Measurements from ENCODE around the gene PARD3. TPM values are rescaled to one million over a fixed set of nuclear protein-coding genes. Genes with fewer than 3 reads are reported as not detected.

The PARD3 gene
- total and polyA plus RNA-seq, 2 donors from 2014 or later = 21.1 to 47.5 TPM

- Histone ChIP-seq H3K9me3 (ENCODE audit: control insufficient read depth in 2 of 3, insufficient read depth in 1 of 3, low read length in 3 of 3) (no peaks in the 10 kb centered on the region), H3K36me3 (ENCODE audit: control insufficient read depth in 2 of 3, insufficient read depth in 3 of 3, low read length in 3 of 3) (no peaks in the 10 kb centered on the region), H3K9ac (ENCODE audit: low read length in 3 of 3) (no peak overlapping the region), H3K27me3 (ENCODE audit: control insufficient read depth, insufficient read depth, low read length) (no peaks in the 10 kb centered on the region), H3K4me3 (ENCODE audit: low read length in 3 of 3) (no peak overlapping the region), H3K4me1 (ENCODE audit: control insufficient read depth in 2 of 3, insufficient read depth in 2 of 3, low read depth in 1 of 3, low read length in 3 of 3) (peaks cover 0 to 10% (median 5%) of the 10 kb centered on the region in 3 donors), H3K27ac (ENCODE audit: low read depth in 2 of 2, low read length in 2 of 2) (no peak overlapping the region)
- FAIRE-seq (no peak), DNase-seq (no peak)
- TF ChIP-seq, protein P1, sequence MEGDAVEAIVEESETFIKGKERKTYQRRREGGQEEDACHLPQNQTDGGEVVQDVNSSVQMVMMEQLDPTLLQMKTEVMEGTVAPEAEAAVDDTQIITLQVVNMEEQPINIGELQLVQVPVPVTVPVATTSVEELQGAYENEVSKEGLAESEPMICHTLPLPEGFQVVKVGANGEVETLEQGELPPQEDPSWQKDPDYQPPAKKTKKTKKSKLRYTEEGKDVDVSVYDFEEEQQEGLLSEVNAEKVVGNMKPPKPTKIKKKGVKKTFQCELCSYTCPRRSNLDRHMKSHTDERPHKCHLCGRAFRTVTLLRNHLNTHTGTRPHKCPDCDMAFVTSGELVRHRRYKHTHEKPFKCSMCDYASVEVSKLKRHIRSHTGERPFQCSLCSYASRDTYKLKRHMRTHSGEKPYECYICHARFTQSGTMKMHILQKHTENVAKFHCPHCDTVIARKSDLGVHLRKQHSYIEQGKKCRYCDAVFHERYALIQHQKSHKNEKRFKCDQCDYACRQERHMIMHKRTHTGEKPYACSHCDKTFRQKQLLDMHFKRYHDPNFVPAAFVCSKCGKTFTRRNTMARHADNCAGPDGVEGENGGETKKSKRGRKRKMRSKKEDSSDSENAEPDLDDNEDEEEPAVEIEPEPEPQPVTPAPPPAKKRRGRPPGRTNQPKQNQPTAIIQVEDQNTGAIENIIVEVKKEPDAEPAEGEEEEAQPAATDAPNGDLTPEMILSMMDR (IDR thresholded peaks at IDR 0.05; ENCODE audit: borderline replicate concordance, extremely low read depth, insufficient read depth) = no peak
- intact Hi-C loops (cut with DNase I) = no loop called here
These were observed 83.0 kb downstream of the PARD3 start for GRCh38 chr10:34731885-34732701.

- FAIRE-seq = no peak
- TF ChIP-seq, protein P1 (IDR thresholded peaks at IDR 0.05; ENCODE audit: borderline replicate concordance, extremely low read depth, insufficient read depth) = no peak
- Histone ChIP-seq H3K36me3 (ENCODE audit: control insufficient read depth in 2 of 3, insufficient read depth in 3 of 3, low read length in 3 of 3) (no peaks in the 10 kb centered on the region), H3K27me3 (ENCODE audit: control insufficient read depth, insufficient read depth, low read length) (no peaks in the 10 kb centered on the region), H3K4me1 (ENCODE audit: control insufficient read depth in 2 of 3, insufficient read depth in 2 of 3, low read depth in 1 of 3, low read length in 3 of 3) (peaks cover 0 to 14% (median 8%) of the 10 kb centered on the region in 3 donors), H3K9ac (ENCODE audit: low read length in 3 of 3) (no peak overlapping the region), H3K4me3 (ENCODE audit: low read length in 3 of 3) (no peak overlapping the region), H3K9me3 (ENCODE audit: control insufficient read depth in 2 of 3, insufficient read depth in 1 of 3, low read length in 3 of 3) (no peaks in the 10 kb centered on the region), H3K27ac (ENCODE audit: low read depth in 2 of 2, low read length in 2 of 2) (no peak overlapping the region)
- no peak for DNase-seq
- intact Hi-C loops (cut with DNase I) = no loop called here
These were observed 83.9 kb downstream of the PARD3 start for GRCh38 chr10:34731213-34731612.

GRCh38 chr10:34730726-34731125, 84.4 kb downstream of the PARD3 start:
- no peak for DNase-seq
- Histone ChIP-seq H3K36me3 (ENCODE audit: control insufficient read depth in 2 of 3, insufficient read depth in 3 of 3, low read length in 3 of 3) (no peaks in the 10 kb centered on the region), H3K4me1 (ENCODE audit: control insufficient read depth in 2 of 3, insufficient read depth in 2 of 3, low read depth in 1 of 3, low read length in 3 of 3) (peaks cover 0 to 14% (median 8%) of the 10 kb centered on the region in 3 donors), H3K9ac (ENCODE audit: low read length in 3 of 3) (no peak overlapping the region), H3K27ac (ENCODE audit: low read depth in 2 of 2, low read length in 2 of 2) (no peak overlapping the region), H3K9me3 (ENCODE audit: control insufficient read depth in 2 of 3, insufficient read depth in 1 of 3, low read length in 3 of 3) (no peaks in the 10 kb centered on the region), H3K27me3 (ENCODE audit: control insufficient read depth, insufficient read depth, low read length) (no peaks in the 10 kb centered on the region), H3K4me3 (ENCODE audit: low read length in 3 of 3) (no peak overlapping the region)
- no peak for FAIRE-seq
- TF ChIP-seq, protein P1 (IDR thresholded peaks at IDR 0.05; ENCODE audit: borderline replicate concordance, extremely low read depth, insufficient read depth) = no peak
- intact Hi-C loops (cut with DNase I) = no loop called here

Data from kidney (tissue), 14 donors.